Ovary (tissue), 9 donors: ENCODE measurements around the gene TYSND1. TPM values are rescaled to one million over a fixed set of nuclear protein-coding genes. Genes with fewer than 3 reads are reported as not detected.

Experiments
- DNase-seq, 5 donors: peaks; one replicate each; pipeline ENCODE4 v3.0.0-alpha.2; 2019 to 2020
- H3K27ac ChIP-seq, 2 donors: fragments of 200-600 bp; one replicate each; pipeline versions ENCODE4 v1.5.1 to v1.8.0; 2019 to 2022
- H3K27me3 ChIP-seq: fragments of 200-600 bp; one replicate; pipeline ENCODE4 v1.8.0; 2022
- H3K36me3 ChIP-seq: fragments of 200-600 bp; sonication (generic); one replicate; pipeline ENCODE4 v1.5.1; 2019
- H3K4me1 ChIP-seq: one replicate; pipeline ENCODE4 v1.8.1; 2013; ENCODE audit warnings: mild to moderate bottlenecking, moderate library complexity; ENCODE audit not compliant: insufficient read depth
- H3K4me3 ChIP-seq: fragments of 200-600 bp; sonication (generic); one replicate; pipeline ENCODE4 v1.5.1; 2017
- H3K9me3 ChIP-seq, 2 donors: fragments of 200-600 bp in 1 of 2; sonication (generic) in 1 of 2; one replicate each; pipeline versions ENCODE4 v1.5.1 to v1.8.1; 2013 to 2019; ENCODE audit warnings: mild to moderate bottlenecking in 1 of 2, moderate library complexity in 1 of 2
- EP300 ChIP-seq: sonication (generic); formaldehyde crosslinking; IDR thresholded peaks from one replicate; pipeline ENCODE4 v1.6.1; 2017; ENCODE audit warnings: antibody characterized with exemption
- POLR2A ChIP-seq: fragments of 450-650 bp; IDR thresholded peaks from one replicate; pipeline ENCODE4 v1.6.1; 2017; ENCODE audit warnings: antibody characterized with exemption, mild to moderate bottlenecking, moderate library complexity
- WGBS, 3 donors: extraction: QIAGEN DNeasy Blood & Tissue Kit in 1 of 3; methylation state at CpG; one replicate each; pipeline versions ENCODE4 v1.1.5 to v1.1.7; 2013 to 2017; 5-methylcytosine and 5-hydroxymethylcytosine counted together
- intact Hi-C, 4 donors: fragments of 100-400 bp; cut with DNase I; formaldehyde crosslinking; loops; one replicate each; pipeline versions ENCODE4 v1.11.0 to v1.15.1; 2022 to 2023
- polyA plus RNA-seq, 2 donors: library from polyadenylated mRNA; stranded (reverse); fragments of 200-250 nt in 1 of 2; fragments of 350-450 nt in 1 of 2; fragmentation: Illumina TruSeq in 1 of 2; extraction: RNeasy Lipid Tissue Mini Kit (QIAGEN cat#74804) in 1 of 2; gene quantifications; one replicate each; pipeline ENCODE4 v1.2.3, GENCODE V29; 2013 to 2014
- total RNA-seq, 7 donors: library from RNA; depleted of rRNA in 2 of 7; stranded (reverse); fragments of >200 nt in 2 of 7; fragmentation: NEBNext Ultra II Directional in 3 of 7; extraction: Animal tissue kit (Norgen Biotek cat#: 25700) in 3 of 7; gene quantifications; one replicate each; pipeline versions ENCODE4 v1.1.0 to v1.2.4, GENCODE V29; 2016 to 2023
- TF ChIP-seq, protein P1 (sequence below), 3 donors: fragments of 450-650 bp in 2 of 3; fragments of 200-600 bp in 1 of 3; IDR thresholded peaks; one replicate each; pipeline versions ENCODE4 v1.5.1 to v1.8.0; 2016 to 2022; ENCODE audit warnings: antibody characterized with exemption in 3 of 3, mild to moderate bottlenecking in 1 of 3
- donor health status: DM: no; HTN: no; CAD: no; lungs with moderate emphysema.
- donor health status: DM: no; HTN: no; CAD: no.
- donor health status: Bipolar disorder and iron deficiency.
- donor health status: DM: yes; HTN: yes; CAD: no.
- donor health status: DM: no; HTN: no; CAD: no.
- donor health status: DM: yes; HTN: yes; CAD: no.

The TYSND1 gene
- total and polyA plus RNA-seq, 9 donors: 3.5 to 12.4 (median 11.9) TPM

DNA sequence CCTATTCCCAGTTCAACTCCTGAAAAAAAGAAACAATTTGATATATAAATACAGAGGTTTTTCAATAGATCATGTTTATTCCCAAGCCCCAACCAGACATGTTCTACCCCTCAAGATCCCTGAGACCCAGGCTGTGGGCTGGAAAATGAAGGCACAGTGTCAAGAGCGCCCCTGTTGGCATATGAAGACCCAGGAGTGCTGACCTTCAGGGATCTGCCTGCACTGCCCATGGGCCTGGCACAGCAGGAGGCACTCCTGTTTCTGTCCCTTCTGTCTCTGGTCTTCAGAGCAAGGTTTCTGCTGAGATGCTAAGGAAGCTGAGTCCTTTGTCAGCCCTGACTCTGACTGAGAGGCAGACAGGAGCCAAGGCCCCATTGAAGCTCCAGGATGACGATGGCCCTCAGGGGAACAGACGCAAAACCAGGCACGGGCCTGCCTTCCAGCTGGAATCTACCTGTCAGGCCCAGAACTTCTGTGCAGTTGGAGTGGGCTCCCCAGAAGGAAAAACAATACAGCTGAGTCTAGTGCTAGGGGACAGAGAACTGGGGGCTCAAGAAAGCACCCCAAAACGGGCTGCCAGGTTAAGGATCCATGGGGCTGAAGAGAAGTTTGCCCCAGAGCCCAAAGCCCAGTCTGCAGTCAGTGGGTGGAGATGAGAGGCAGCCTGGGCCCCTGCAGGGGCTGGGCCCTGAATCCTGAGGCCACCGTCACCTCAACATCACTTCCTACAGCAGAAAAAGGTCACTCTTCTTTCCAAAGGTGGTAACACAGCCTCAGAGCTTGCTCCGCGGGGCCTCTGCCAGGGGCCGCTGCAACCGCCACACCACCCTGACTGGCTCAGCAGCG lies 7.1 kb downstream of the TYSND1 start:
- Histone ChIP-seq H3K27ac (no peak overlapping the region), H3K36me3 (no peaks in the 10 kb centered on the region), H3K4me1 (peaks cover 2% of the 10 kb centered on the region), H3K4me3 (no peak overlapping the region), H3K27me3 (no peaks in the 10 kb centered on the region), H3K9me3 (no peaks in the 10 kb centered on the region)
- DNase-seq: no peak
- 89 to 93% (median 90%) methylated on average over 11 of the region's 11 CpGs for WGBS, 3 donors
- intact Hi-C loops: no loop called here
- TF ChIP-seq EP300 (no peak), POLR2A (no peak)
- TF ChIP-seq, protein P1, sequence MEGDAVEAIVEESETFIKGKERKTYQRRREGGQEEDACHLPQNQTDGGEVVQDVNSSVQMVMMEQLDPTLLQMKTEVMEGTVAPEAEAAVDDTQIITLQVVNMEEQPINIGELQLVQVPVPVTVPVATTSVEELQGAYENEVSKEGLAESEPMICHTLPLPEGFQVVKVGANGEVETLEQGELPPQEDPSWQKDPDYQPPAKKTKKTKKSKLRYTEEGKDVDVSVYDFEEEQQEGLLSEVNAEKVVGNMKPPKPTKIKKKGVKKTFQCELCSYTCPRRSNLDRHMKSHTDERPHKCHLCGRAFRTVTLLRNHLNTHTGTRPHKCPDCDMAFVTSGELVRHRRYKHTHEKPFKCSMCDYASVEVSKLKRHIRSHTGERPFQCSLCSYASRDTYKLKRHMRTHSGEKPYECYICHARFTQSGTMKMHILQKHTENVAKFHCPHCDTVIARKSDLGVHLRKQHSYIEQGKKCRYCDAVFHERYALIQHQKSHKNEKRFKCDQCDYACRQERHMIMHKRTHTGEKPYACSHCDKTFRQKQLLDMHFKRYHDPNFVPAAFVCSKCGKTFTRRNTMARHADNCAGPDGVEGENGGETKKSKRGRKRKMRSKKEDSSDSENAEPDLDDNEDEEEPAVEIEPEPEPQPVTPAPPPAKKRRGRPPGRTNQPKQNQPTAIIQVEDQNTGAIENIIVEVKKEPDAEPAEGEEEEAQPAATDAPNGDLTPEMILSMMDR (IDR thresholded peaks at IDR 0.05): no peak

DNA sequence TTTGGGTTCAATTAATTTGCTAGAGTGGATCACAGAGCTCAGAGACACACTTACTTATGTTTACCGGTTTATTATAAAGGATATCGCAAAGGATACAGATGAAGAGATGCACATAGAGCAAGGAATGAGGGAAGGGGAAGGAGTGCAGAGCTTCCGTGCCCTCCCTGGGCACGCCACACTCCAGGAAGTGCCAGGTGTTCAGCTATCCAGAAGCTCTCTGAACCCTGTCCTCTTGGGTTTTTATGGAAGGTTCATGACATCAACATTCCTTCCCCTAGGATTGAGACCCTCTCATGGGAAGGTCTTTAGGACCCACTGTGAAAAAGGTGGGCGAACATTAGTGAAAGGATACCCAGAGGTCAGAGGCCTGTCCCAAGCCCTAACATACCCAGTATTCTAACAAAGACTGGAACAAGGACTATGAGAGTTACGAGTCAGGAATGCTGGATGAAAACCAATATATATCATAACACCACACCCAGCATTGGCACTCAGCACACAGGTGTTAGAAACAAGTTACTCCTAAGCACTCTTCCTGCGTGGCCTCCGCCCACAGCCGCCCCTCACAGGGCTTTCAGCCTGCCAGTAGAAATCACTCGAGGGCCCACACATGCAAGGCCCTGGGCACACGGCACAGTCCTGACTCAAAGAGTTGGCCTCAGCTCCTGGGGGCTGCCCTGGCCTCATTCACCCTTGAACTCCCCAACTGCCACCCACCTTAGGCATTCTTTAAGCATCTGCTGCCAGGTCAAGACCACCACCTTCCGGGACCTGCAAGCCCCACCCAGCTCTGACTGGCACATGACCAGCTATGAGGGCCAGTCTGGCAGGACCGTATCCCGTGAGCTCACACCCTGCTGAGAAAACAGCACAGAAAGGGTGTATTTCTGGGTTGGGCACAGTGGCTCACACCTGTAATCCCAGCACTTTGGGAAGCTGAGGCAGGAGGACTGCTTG lies 8.3 kb downstream of the TYSND1 start:
- DNase-seq: no peak
- no peaks in the 10 kb centered on the region for H3K9me3 ChIP-seq
- no peaks in the 10 kb centered on the region for H3K36me3 ChIP-seq
- TF ChIP-seq, protein P1 (IDR thresholded peaks at IDR 0.05): no peak
- TF ChIP-seq EP300 (no peak), POLR2A (no peak)
- H3K27me3 ChIP-seq: no peaks in the 10 kb centered on the region
- H3K4me1 ChIP-seq: no peaks in the 10 kb centered on the region
- intact Hi-C loops: no loop called here
- WGBS, 3 donors: 88 to 95% (median 95%) methylated on average over 14 of the region's 14 CpGs
- no peak overlapping the region for H3K27ac ChIP-seq
- no peak overlapping the region for H3K4me3 ChIP-seq

- no peaks in the 10 kb centered on the region for H3K9me3 ChIP-seq
- intact Hi-C loops: no loop called here
- no peaks in the 10 kb centered on the region for H3K27me3 ChIP-seq
- no peak for DNase-seq
- no peak overlapping the region for H3K4me3 ChIP-seq
- 76 to 83% (median 80%) methylated on average over 9 of the region's 9 CpGs for WGBS, 3 donors
- H3K36me3 ChIP-seq: no peaks in the 10 kb centered on the region
- TF ChIP-seq POLR2A (no peak), EP300 (no peak)
- TF ChIP-seq, protein P1 (IDR thresholded peaks at IDR 0.05): no peak
- H3K27ac ChIP-seq: no peak overlapping the region
- no peaks in the 10 kb centered on the region for H3K4me1 ChIP-seq
These were observed 9.4 kb downstream of the TYSND1 start for GRCh38 chr10:70137135-70137534.

DNA sequence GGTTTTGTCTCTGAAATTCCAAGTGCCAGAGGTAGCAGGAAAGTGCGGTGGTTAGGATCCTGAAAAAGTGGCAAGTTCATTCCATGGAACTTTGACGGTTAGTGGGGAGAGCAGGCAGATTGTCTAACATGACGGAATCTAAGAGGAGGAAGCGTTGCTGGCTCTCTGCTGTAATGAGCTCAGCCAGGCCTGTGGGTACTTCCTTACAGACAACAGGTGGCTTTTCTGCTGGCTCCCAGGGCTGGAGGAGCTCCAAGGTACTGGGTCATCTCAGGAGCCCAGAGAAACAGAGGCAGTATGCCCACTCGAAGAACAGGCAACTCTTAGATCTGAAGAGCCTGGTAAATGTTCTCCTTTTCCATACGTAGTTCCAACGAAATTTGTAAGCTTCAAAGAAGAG lies 10.8 kb downstream of the TYSND1 start:
- H3K27me3 ChIP-seq: no peaks in the 10 kb centered on the region
- H3K4me3 ChIP-seq: no peak overlapping the region
- no peak for DNase-seq
- H3K9me3 ChIP-seq: no peaks in the 10 kb centered on the region
- TF ChIP-seq, protein P1 (IDR thresholded peaks at IDR 0.05): no peak
- intact Hi-C loops: no loop called here
- H3K36me3 ChIP-seq: no peaks in the 10 kb centered on the region
- no peak overlapping the region for H3K27ac ChIP-seq
- 71 to 82% (median 77%) methylated on average over 7 of the region's 7 CpGs for WGBS, 3 donors
- H3K4me1 ChIP-seq: peaks cover 3% of the 10 kb centered on the region
